D721Med (cell line): ENCODE data around the gene RAMP3.

Source experiments
- DNase-seq: peaks from one replicate; pipeline ENCODE4 v3.0.0; 2011; ENCODE audit warnings: low spot score; ENCODE audit not compliant: insufficient read length
- FAIRE-seq: peaks from 2 replicates; lab custom pipeline; 2011; peaks lifted over from hg19 to GRCh38; lab: Jason Lieb, UNC
- TF ChIP-seq, protein P1 (sequence below): IDR thresholded peaks from 2 replicates; pipeline ENCODE4 v1.5.1; 2012; ENCODE audit warnings: mild to moderate bottlenecking, control low read depth; ENCODE audit not compliant: insufficient read depth; ENCODE audit errors: missing control alignments

The RAMP3 gene

DNA sequence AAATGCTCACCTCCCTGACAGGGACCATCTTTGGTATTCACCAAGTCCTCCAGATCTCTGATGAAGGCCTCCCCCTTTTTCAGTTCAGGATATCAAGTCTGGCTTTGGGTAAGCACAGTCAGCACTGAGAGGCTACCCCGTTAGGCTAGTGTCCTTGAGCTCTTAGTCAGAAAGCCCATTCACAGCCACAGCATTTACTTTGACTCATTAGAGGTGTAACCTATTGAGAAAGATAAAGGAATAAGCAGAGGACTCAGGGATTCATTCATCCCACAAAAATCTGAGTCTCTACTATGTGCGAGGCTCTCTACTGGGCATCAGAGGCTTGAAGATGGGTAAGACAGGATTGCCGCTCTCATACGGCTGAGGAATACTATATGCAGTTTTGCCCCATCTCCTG lies 14.0 kb upstream of the RAMP3 start:
- TF ChIP-seq, protein P1, sequence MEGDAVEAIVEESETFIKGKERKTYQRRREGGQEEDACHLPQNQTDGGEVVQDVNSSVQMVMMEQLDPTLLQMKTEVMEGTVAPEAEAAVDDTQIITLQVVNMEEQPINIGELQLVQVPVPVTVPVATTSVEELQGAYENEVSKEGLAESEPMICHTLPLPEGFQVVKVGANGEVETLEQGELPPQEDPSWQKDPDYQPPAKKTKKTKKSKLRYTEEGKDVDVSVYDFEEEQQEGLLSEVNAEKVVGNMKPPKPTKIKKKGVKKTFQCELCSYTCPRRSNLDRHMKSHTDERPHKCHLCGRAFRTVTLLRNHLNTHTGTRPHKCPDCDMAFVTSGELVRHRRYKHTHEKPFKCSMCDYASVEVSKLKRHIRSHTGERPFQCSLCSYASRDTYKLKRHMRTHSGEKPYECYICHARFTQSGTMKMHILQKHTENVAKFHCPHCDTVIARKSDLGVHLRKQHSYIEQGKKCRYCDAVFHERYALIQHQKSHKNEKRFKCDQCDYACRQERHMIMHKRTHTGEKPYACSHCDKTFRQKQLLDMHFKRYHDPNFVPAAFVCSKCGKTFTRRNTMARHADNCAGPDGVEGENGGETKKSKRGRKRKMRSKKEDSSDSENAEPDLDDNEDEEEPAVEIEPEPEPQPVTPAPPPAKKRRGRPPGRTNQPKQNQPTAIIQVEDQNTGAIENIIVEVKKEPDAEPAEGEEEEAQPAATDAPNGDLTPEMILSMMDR: no peak
- DNase-seq: no peak
- no peak for FAIRE-seq

DNA sequence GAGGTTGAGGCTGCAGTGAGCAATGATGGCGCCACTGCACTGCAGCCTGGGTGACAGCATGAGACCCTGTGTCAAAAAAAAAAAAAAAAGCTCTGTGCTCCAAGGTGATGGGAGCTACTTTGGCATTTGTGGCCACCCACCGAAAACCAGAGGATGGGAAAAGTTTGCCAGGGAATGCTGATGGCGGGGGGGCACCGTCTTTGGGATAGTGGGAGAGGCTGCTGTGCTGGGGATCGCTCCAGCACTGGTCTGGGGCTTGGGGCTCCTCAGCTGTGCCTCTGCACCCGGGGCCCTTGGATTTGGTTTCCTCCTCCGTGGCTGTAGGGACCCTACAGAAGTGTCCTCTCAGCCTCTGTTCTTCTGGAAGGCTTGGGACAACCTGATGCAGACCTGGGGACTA lies 11.7 kb upstream of the RAMP3 start:
- DNase-seq (no peak), FAIRE-seq (no peak)
- TF ChIP-seq, protein P1: no peak

DNA sequence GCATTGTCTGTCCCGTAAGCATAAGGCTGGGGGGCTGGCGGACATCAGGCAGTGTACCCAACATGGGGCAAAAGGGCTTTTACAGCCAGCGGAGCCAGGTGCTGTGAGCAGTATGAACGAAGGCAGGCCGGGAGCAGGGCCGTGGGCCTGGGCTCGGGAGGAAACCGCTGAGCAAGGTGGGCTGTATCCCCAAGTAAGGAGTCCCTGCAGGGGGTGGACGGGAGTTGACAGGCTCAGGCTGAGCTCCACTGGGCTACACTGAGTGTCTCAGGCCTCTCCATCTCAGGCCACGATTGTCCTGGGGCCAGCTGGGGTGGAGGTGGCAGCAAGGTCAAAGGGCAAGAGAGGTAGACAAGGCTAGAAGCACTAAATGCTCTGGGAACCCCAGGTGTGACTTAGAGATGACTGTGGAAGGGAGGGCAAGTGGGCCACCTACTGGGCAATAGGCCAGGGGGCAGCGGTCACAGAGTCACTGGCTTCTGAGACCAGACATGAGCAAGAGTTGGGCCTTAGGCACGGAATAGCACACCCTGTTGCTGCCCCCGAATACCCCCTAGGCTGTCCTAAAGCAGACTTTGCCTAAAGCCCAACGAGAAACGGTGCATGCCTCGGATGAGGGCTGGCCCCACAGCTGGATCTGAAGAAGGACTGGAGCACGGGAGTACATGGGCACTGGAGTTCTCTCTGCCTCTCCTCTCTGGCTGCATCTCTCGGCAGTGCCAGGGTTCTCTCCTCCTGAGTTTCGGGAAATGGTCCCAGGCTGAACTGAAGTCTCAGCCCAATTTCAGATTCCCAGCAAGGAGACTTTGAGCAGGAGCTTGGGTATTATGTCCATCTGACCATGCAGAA lies 10.8 kb upstream of the RAMP3 start:
- TF ChIP-seq, protein P1: no peak
- DNase-seq: no peak
- FAIRE-seq: no peak

DNA sequence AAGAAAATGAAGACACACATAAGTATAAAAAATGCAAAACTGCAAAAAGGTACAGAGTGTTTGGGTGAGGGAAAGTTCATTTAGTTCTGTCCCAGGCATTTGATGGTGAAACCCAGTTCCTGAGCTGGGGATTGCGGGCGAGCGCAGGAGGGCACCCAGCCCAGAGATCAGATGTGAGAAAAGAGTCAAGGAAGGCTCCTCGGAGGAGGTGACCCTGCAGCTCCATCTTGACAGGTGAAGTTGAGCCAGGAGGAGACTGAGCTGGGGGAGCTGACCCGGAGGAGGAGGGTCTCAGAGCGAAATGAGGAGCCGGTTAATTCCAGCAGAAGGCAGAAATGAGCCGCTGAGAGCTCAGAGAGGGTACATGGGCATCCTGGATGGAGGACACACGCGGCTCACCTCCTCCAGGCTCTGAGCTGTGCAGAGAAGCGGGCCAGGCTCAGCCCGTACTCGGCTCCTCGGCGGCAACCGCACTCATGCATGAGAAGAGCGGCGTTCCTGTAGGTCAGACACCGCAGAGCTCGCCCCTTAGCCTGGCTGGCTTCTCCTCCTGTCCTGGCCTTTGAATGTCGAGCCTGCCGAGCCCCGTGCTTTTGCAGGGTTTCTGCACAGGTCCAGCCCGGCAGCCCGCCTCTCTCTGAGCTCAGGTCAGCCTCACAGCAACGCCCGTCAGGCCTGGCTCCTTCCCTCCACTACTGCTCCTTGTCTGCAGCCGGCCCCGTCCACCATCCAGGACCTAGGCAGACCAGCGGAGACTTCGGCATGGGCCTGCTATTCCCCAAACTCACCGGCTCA lies 9.5 kb upstream of the RAMP3 start:
- DNase-seq (no peak), FAIRE-seq (no peak)
- TF ChIP-seq, protein P1: no peak

DNA sequence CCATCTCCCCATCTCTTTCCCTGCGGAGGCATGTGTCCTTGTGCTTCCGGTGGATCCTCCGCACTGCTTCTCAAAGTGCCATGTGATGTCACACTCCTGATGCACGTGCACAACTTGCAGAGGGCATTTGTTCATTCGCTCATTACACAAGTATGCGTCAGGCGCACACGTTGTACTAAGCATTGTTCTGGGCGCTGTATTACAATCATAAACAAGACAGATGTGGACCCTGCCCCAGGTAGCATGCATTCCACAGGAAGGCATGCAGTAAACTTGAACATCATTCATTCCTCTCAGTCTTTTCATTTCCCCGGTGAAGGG lies 9.0 kb upstream of the RAMP3 start:
- FAIRE-seq (no peak), DNase-seq (no peak)
- TF ChIP-seq, protein P1: no peak

DNA sequence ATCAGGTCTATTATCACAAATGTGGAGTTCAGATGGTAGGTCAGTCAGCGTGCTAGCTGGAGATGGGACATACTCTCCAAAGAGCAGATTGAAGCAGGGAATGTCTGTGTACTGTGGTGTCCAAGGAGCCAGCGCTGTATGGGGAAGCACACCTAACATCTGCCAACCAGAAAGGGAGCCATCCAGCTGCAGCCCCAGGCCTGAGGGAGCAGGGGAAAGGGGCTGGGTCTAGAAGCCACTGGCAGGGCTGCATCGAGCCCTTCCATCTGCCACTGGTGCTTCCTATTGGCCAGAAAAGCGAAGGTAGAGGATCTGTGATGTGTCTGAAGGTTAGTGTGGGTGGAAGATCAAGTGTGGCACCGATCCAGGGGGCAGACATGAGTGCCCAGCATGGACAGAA lies 8.0 kb upstream of the RAMP3 start:
- FAIRE-seq: no peak
- TF ChIP-seq, protein P1: no peak
- no peak for DNase-seq

DNA sequence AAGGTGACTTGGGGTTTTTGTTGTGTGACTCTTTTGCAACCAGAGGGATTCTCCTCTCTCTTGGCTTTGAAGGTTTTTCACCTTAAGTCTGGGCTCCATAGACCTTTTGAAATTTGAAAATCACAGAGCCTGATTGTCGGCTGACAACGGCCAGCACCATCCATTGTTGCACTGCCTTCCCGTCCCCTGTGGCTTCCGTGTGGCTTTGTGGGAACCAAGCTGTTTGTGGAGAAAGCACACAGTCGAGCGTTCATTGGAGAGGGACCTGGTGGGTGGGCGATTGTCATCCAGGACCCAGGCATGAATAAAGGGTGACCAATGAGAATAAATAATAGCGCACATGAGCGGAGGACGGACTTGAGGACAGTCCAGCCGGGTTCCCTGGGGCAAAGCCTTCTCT lies 7.4 kb upstream of the RAMP3 start:
- DNase-seq (no peak), FAIRE-seq (no peak)
- TF ChIP-seq, protein P1: no peak
